GM21360 (cell line): ENCODE data around the gene LDLRAD1.
"Not testable (repeated sequence)": the region's sequence is repeated elsewhere in the genome, so short reads cannot be mapped to it uniquely, and the experiment has no call there.

Experiments
- ATAC-seq: cut with Tn5 transposase; IDR thresholded peaks from one replicate; pipeline ENCODE4 v1.9.1; 2021; ENCODE audit warnings: mild to moderate bottlenecking, moderate library complexity; ENCODE audit not compliant: unreplicated experiment

The LDLRAD1 gene

DNA sequence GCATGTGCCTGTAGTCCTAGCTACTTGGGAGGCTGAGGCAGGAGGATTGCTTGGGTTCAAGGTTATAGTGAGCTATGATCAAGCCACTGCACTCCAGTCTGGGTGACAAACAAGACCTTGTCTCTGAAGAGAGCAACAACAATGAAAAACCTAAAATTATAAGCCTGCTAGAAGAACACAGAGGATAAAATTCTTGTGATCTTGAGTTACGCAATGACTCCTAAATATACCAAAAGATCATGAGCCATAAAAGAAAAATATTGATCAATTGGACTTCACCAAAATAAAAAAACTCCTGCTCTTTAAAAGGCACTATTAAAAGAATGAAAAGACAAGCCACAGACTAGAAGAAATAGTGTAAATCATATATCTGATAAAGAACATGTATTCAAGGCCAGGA lies 22.3 kb downstream of the LDLRAD1 start:
- ATAC-seq: no peak

DNA sequence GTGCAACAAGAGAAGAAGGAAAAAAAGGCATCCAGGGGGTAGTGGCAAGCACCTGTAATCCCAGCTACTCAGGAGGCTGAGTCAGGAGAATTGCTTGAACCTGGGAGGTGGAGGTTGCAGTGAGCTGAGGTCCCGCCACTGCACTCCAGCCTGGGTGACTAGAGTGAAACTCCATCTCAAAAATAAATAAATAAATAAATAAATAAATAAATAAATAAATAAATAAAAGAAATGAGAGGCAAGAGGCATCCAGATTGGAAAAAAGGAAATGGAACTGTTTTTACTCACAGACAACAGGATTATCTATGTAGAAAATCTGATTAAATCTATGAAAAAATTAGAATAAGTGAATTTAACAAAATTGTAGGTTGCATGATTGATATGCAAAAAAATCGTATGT lies 23.5 kb downstream of the LDLRAD1 start:
- ATAC-seq: not testable (repeated sequence)

DNA sequence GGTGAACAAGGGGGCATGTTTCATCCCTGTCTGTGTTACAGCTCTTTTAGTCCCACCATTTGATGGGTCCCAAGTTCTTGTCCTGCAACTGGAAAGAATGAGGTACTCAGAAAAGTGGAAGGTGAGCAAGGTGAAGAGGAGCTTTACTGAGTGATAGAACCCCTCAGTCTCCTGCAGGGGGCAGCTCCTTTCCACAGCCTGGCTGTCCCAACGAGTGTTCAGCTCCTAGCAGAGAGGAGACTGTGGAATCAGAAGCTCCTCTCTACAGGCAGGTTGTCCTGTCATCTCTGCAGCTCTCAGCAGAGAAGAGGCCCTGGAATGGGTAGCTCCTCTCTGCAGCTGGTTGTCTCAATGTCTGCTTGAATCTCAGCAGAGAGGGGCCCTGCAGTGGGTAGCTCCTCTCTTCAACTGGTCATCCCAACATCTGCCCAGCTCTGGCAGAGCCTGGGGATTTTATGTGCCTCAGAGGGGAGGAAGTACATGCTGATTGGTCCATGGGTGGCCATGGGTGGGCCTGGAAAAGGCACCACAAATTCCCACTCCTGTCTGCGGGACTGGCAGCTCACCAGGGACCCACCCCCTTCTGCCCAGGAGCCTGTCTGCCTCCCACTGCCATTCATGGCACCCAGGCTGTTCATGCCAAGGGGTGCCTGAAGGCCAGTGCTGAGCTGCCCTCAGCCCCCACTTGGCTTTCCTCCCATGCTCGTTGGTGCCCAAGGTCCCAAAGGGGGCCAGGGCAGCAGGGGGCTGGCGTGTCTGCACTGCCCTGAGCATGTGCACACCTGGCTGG lies 25.7 kb downstream of the LDLRAD1 start:
- ATAC-seq: no peak

DNA sequence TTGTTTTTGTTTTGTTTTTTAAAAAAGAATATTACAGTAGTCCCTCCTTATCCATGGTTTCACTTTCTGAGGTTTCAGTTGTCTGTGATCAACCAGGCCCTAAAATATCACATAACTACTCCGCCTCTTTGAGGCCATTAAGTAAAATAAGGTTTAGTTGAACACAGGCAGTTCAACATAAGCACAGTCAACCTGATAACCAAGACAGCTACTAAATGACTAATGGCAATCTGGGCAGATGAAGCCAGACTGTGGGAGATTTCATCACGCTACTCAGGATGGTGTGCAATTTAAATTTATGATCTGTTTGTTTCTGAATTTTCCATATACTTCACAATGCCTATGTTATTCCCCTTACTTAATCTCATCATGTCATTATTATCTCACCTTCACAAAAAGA lies 30.1 kb downstream of the LDLRAD1 start:
- ATAC-seq: no peak

DNA sequence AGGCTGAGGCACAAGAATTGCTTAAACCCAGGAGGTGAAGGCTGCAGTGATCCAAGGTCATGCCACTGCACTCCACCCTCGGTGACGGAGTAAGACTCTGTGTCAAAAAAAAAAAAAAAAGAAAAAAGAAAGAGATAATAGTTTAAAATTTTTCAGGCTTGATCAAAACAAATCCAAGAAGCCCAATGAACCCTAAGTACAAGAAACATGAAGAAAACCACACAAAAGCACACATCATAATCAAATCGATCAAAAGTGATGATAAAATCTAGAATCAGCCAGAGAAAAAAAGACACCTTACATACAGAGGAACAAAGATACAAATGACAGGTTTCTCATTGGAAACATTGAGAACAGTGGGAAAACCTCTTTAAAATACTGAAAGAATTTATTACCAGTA lies 31.5 kb downstream of the LDLRAD1 start:
- no peak for ATAC-seq

DNA sequence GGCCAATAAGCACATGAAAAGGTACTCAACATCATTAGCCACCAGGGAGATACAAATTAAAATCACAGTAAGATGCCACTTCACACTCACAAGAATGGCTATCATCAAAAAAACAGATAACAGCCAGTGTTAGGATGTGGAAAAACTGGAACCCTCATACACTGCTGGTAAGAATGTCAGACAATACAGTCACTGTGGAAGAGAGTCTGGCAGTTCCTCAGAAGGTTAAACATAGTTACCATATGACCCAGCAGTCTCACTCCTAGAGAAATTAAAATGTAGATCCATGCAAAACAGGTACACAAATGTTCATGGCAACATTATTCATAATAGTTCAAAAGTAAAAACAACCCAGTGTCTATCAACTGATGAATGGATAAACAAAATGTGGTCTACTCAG lies 33.3 kb downstream of the LDLRAD1 start:
- no peak for ATAC-seq

DNA sequence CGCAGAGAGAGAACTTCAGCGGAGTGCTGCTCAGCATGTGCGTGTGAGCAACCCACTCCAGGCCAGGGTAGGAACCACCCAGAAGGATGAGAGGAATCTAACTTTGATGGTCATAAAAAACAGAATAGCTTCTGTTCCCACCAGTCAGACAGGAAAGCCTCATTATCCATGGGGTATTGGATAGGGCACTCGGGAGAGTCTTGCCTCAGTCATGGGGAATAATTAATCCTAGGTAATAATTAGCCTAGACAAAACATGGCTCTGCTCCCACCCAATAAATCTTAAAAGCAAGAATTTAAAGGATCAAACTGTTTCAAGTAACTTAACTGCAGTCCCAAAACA lies 35.3 kb downstream of the LDLRAD1 start:
- ATAC-seq: no peak

DNA sequence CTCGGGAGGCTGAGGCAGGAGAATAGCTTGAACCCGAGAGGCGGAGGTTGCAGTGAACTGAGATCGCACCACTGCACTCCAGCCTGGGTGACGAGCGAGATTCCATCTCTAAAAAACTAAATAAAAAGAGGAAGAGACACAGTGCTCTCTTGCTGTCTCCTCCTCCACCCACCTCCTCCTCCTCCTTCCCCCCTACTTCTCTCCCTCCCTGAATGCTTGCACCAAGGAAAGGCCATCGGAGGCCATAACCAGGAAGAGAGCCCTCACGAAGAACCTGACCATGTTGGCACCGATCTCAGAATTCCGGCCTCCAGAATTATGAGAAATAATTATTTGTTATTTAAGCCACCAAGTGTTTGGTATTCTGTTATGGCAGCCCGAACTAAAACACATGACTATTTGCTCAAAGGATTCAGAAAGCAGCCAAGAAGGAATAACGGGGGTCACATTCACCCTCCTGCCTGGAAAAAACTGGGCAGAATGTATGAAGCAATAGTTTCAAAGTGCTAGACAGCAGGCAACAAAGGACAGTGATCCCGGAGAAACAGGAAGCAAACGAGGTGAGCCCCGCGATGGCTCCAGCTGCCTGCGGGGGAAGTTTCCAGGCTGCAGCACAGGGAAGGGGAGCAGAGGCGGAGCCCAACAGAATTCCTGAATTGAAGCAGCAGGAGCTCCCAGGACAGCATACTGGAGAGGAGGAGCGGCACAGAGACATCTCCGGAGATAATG lies 35.8 kb downstream of the LDLRAD1 start:
- no peak for ATAC-seq

DNA sequence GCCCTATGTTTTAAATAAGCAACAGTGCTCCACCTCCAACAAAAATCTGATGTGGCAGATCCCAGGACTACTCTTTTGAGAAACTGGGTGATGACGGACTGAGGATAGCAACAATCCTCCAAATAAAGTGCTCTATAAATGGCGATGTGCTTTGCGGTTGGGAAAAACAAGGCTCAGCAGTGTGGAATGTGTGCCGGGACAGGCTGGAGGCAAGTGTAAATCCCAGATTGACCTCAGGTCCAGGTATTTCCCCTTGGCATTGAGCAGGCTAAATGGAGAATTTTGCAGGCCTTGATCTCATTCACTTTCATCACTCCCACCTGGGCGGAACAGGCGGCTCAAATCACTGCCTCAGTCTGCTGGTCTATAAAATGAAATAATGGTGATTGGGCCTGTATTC lies 36.8 kb downstream of the LDLRAD1 start:
- ATAC-seq: no peak

DNA sequence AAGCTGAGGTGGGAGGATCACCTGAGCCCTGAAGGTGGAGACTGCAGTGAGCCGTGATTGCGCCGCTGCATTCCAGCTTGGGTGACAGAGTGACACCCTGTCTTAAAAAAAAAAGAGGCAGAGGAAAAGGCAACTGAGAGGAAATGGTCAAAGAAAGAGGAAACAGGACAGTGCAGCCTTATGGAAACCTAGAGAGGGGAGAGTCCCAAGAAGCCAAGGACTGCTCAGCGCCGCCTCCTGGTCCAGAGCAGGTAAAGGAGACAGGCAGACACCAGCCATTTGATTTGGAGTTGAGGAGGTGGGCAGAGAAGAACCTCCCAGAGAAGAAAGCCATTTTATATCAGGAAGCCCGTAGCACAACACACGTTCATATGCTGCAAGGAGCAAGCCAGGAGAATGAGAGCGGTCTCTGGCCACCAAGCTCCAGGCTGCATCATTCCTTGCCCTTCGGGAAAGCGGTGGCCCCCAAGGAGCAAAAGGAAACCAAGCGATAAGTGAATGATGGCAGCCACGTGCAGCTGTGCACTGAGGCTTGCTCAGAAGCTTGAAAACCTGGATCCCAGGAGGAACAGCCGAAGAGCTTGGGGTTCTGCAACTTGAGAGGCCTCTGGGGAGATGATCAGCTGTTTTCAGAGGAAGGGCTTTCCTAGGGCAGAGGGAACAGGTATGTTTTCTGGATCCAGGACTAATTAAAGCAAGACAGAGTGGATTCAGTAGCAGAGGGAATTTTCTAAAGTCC lies 38.1 kb downstream of the LDLRAD1 start:
- ATAC-seq: no peak

DNA sequence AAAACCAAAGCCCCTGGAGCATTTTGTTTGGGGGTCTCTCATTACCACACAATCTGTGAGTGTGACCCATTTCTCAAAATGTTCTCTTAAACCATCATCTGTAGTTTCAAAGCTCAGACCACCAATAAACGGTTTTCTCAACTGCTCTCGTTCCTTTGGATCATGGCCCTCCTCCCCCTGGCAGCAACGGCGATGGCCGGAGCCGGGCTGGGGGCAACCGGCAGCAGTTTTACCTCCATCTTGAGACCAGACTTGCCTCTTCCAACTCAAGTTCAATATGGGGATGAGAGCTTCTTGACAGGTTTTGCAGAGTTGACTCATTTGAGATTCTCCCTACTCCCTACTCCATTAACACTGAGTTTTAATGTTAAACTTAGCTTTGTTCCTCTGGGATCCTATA lies 42.1 kb downstream of the LDLRAD1 start:
- ATAC-seq: no peak

DNA sequence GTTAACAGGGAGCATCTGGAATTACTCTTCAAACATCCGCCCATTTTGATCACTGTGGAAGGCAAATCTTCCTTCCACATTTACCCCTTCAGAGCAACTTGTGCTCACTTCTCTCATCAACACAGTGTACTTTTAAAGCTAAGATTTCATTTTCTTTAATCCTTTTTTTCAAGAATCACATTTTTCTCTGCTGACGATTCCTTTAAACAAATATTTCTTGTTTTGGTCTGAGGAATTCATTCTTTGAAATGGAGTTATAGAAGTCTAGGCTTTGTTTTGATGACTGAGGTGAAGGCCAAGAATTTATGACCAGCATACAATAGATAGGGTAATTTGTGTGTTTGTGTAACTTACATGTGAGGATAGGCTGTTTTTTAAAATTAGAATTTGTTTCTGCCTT lies 46.3 kb downstream of the LDLRAD1 start:
- ATAC-seq: no peak

DNA sequence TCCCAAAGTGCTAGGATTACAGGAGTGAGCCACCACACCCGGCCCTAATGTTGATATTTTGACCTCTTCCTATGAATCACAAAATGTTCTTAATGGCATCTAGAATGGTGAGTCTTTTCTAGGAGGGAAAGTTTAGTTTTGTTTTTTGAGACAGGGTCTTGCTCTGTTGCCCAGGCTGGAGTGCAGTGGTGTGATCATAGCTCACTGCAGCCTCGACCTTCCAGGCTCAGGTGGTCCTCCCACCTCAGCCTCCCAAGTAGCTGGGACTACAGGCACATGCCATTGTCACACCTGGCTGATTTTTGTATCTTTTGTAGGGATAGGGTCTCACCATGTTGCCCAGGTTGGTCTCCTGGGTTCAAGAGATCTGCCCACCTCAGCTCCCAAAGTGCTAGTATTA lies 48.7 kb downstream of the LDLRAD1 start:
- ATAC-seq: not testable (repeated sequence)

DNA sequence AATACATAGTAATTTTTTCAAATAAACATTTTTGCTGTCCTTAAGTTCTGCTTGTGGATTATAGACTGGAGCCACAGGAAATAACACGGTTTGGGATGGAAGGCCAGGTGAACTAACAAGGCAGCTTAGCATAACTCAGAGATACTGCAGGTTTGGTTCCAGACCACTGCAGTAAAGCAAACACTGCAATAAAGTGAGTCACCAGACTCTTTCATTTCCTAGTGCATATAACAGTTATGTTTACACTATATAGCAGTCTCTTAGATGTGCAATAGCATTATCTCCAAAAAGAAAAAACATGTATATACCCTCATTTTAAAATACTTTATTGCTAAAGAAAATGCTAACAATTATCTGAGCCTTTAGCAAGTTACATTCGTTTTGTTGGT lies 49.9 kb downstream of the LDLRAD1 start:
- ATAC-seq: no peak

DNA sequence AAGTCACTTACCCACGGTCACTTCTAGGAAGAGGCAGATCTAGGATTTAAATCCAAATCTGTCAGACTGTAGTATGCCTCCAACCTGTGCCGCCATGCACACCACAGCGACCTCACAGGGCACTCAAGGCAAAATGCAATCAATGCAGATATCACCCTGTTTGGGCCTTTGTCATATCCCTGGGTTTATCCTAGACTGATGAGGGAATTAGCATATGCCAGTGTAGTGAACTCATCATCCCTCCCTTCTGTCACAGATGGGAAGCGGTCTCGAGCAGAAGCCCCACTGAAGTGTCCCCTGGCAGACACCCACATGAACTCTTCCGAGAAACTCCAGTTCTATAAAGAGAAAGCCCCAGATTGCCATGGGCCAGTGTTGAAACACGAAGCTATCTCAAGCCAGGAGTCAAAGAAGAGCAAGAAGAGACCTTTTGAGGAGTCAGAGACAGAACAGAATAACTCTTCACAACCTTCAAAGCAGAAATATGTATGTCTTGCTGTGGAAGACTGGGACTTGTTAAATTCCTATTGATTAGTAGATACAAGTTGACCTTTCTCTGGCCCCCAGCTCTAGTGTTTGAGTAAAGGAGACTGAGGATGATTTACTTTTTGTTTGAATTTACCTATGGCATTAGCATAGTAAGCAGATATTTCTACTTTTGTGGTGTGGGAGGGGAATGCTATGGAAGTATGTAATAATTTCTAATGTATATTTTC lies 50.4 kb downstream of the LDLRAD1 start:
- ATAC-seq: no peak

DNA sequence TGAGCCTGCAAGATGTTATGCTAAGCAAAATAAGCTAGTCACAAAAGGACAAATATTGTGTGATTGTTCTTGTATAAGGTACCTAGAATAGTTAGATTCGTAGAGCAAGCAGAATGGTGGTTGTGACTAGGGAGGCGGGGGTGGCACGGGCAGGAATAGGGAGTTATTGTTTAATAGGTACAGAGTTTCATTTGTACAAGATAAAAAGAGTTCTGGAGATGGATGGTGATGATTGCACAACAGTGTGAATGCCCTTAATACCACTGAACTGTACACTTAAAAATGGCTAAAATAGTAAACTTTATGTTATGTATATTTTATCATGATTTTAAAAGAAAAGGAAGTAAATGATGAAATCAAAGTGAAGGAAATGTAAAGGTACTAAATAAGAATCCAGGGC lies 51.2 kb downstream of the LDLRAD1 start:
- ATAC-seq: no peak

DNA sequence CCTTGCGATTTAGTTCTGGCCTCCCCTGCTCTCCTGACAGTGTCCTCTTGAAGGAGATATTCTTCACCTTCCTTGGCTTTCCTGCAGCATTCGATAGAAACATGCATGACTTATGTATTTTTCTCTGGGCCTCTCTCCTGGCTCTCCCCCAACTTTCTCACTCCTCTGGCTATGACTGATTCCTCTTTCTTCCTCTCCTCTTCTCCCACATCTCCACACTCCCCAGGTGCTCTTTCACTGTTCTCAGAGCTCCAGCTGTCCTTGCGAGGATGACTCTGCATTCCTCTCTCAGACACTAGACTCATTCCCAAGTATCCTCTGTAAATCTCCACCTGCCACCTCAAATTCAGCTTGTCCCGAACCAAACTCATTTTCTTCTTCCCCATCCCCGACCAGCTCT lies 53.9 kb downstream of the LDLRAD1 start:
- ATAC-seq: no peak

DNA sequence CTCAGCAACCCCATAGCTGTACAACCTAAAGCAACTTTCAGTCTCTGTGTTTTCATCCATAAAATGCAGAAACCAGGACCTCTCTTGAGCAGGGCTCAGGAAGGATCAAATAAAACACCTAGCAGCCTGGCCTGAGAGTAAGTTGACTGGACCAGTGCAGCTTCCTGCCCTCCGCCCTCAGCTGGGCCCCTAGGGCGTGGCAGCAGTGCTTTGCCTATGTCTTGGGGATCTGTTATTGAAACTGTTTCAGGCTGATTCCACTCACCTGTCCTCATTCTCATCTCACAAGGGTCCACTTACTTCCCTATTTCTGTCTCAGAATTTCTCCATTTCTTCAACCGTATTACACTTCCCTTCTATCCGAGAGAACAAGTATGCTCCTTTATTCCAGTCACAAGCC lies 54.5 kb downstream of the LDLRAD1 start:
- no peak for ATAC-seq

DNA sequence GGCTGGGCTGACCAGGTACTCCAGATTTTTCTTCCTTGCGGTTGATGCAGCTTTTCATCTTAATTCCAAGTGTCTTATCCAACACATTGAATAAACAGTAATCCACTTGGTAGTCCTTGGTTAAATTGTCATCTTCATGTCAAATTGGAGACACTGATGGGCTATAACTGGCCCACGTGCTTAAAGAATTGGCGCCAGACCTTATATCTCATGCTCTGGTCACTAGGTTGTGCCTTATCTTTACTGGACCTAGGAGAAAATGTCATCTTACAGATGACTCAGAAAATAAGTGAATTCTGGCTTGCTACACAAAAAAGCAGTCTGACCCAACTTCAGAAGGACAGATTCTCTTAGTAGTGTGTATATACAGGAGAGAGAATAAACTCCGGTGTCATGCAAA lies 55.6 kb downstream of the LDLRAD1 start:
- ATAC-seq: no peak

DNA sequence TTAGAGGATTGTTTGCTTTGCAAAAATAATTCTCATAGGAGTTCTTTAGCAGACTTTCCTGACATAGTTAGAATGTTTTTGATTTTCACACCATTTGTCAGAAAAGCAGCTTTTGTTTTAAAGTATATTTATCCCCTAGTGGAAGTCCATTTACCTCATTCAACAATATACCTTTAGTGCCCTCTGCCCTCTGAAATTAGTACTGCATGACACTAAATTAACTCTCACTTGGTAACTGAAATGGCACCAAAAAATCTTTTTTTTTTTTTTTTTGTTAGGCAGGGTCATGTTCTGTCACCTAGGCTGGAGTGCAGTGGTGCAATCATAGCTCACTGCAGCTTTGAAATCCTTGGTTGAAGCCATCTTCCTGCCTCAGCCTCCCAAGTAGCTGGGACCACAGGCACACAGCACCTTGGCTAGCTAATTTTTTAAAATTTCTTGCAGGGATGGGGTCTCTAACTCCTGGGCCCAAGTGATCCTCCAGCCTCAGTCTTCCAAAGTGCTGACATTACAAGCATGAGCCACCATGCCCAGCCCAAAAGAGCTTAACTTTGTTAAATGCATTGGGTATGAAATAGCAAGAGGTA lies 58.2 kb downstream of the LDLRAD1 start:
- ATAC-seq: no peak
